ENCODE data around the gene OPHN1. TPM values are rescaled to one million over a fixed set of nuclear protein-coding genes. Genes with fewer than 3 reads are reported as not detected.

OPHN1 gene
- total and polyA plus RNA-seq, 10 of the 15 experiments (the other 5 are each of a cell fraction or from before 2014, with no cell fraction given): under 0.01 to 0.03 (median 0.03) TPM; not detected in 6

GRCh38 chrX:68199062-68199848 is 234.0 kb downstream of the OPHN1 start:
- ChIA-PET CTCF (no interaction called here), POLR2A (no interaction called here), SMC1A (ENCODE audit: uncharacterized antibody, unreplicated experiment) (no interaction called here), RAD21 (ENCODE audit: unreplicated experiment) (no interaction called here)
- no peaks in the 10 kb centered on the region for H3K27me3 ChIP-seq (replicated peaks in 1 of 2; ENCODE audit: control insufficient read depth in 2 of 2, insufficient read depth in 2 of 2, low read length in 1 of 2)
- no peaks in the 10 kb centered on the region for H3K9me3 ChIP-seq (replicated peaks; ENCODE audit: control insufficient read depth, insufficient read depth, low read length)
- no peak overlapping the region for H3K4me2 ChIP-seq (ENCODE audit: control insufficient read depth, insufficient read depth)
- no peak for DNase-seq (ENCODE audit: low read depth, low spot score)
- H3K36me3 ChIP-seq (ENCODE audit: control insufficient read depth in 2 of 2, insufficient read depth in 2 of 2, low read length in 1 of 2): no peaks in the 10 kb centered on the region
- no TSS peak for BruUV-seq (replicated peaks)
- no peak overlapping the region for H2AFZ ChIP-seq (ENCODE audit: control insufficient read depth, low read depth, low read length)
- no peaks in the 10 kb centered on the region for H4K20me1 ChIP-seq (ENCODE audit: control insufficient read depth, insufficient read depth)
- 28% methylated on average over 4 of the region's 4 CpGs for WGBS (ENCODE audit: insufficient coverage, insufficient replicate concordance, low lambda C conversion rate, missing lambda C conversion rate)
- intact Hi-C loops (cut with micrococcal nuclease; ENCODE audit: unreplicated experiment): loop anchor here (5.0 kb wide), 1 partner anchor 513 kb away; no protein-coding TSS in a partner anchor
- H3K79me2 ChIP-seq (ENCODE audit: control insufficient read depth, insufficient read depth, low read length): no peaks in the 10 kb centered on the region
- no peak overlapping the region for H3K4me3 ChIP-seq
- TF ChIP-seq FOXM1 (IDR thresholded peaks at IDR 0.05; ENCODE audit: low read depth, low read length) (no peak), CREM (IDR thresholded peaks at IDR 0.05; ENCODE audit: low read depth) (no peak), CEBPB (IDR thresholded peaks at IDR 0.05; ENCODE audit: borderline replicate concordance in 1 of 2, low read depth in 2 of 2, low read length in 2 of 2) (no peak), PAX8 (IDR thresholded peaks at IDR 0.05) (no peak), CBX5 (IDR thresholded peaks at IDR 0.05; ENCODE audit: low read depth) (no peak), SMAD1 (IDR thresholded peaks at IDR 0.05; ENCODE audit: low read depth, partially characterized antibody) (no peak), BCLAF1 (IDR thresholded peaks at IDR 0.05) (no peak), KAT2A (conservative IDR thresholded peaks at IDR 0.05; ENCODE audit: control insufficient read depth, low read depth, low read length) (no peak), HDGF (IDR thresholded peaks at IDR 0.05) (no peak), ESRRA (IDR thresholded peaks at IDR 0.05; ENCODE audit: low read length) (no peak)
- TF ChIP-seq, protein P1, sequence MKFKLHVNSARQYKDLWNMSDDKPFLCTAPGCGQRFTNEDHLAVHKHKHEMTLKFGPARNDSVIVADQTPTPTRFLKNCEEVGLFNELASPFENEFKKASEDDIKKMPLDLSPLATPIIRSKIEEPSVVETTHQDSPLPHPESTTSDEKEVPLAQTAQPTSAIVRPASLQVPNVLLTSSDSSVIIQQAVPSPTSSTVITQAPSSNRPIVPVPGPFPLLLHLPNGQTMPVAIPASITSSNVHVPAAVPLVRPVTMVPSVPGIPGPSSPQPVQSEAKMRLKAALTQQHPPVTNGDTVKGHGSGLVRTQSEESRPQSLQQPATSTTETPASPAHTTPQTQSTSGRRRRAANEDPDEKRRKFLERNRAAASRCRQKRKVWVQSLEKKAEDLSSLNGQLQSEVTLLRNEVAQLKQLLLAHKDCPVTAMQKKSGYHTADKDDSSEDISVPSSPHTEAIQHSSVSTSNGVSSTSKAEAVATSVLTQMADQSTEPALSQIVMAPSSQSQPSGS (IDR thresholded peaks at IDR 0.05; ENCODE audit: low read length): no peak
- TF ChIP-seq, protein P2, sequence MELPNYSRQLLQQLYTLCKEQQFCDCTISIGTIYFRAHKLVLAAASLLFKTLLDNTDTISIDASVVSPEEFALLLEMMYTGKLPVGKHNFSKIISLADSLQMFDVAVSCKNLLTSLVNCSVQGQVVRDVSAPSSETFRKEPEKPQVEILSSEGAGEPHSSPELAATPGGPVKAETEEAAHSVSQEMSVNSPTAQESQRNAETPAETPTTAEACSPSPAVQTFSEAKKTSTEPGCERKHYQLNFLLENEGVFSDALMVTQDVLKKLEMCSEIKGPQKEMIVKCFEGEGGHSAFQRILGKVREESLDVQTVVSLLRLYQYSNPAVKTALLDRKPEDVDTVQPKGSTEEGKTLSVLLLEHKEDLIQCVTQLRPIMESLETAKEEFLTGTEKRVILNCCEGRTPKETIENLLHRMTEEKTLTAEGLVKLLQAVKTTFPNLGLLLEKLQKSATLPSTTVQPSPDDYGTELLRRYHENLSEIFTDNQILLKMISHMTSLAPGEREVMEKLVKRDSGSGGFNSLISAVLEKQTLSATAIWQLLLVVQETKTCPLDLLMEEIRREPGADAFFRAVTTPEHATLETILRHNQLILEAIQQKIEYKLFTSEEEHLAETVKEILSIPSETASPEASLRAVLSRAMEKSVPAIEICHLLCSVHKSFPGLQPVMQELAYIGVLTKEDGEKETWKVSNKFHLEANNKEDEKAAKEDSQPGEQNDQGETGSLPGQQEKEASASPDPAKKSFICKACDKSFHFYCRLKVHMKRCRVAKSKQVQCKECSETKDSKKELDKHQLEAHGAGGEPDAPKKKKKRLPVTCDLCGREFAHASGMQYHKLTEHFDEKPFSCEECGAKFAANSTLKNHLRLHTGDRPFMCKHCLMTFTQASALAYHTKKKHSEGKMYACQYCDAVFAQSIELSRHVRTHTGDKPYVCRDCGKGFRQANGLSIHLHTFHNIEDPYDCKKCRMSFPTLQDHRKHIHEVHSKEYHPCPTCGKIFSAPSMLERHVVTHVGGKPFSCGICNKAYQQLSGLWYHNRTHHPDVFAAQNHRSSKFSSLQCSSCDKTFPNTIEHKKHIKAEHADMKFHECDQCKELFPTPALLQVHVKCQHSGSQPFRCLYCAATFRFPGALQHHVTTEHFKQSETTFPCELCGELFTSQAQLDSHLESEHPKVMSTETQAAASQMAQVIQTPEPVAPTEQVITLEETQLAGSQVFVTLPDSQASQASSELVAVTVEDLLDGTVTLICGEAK (IDR thresholded peaks at IDR 0.05; ENCODE audit: borderline replicate concordance): no peak
- TF ChIP-seq, protein P3, sequence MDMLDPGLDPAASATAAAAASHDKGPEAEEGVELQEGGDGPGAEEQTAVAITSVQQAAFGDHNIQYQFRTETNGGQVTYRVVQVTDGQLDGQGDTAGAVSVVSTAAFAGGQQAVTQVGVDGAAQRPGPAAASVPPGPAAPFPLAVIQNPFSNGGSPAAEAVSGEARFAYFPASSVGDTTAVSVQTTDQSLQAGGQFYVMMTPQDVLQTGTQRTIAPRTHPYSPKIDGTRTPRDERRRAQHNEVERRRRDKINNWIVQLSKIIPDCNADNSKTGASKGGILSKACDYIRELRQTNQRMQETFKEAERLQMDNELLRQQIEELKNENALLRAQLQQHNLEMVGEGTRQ (IDR thresholded peaks at IDR 0.05; ENCODE audit: borderline replicate concordance, low read depth, low read length): no peak
- no peak overlapping the region for H3K27ac ChIP-seq (ENCODE audit: control insufficient read depth, insufficient read depth)
- in situ Hi-C loops (cut with MboI): loop anchor here (5.0 to 25.0 kb wide), 3 partner anchors 266 to 1088 kb away; no protein-coding TSS in a partner anchor
- no peak for FAIRE-seq
- no peak overlapping the region for H3K9ac ChIP-seq (ENCODE audit: control insufficient read depth, insufficient read depth, low read length)
- H3K4me1 ChIP-seq (ENCODE audit: control insufficient read depth, insufficient read depth, low read length): no peaks in the 10 kb centered on the region
- no peak for ATAC-seq
